NCI-H2029 treated with DMSO at 0.1 percent for 48 hours (cell line): Measurements from ENCODE around the gene CBFA2T2.
A peak's percentile ranks its signal among the peaks of the same experiment; 100 is the strongest.
"Not testable (repeated sequence)": the region's sequence is repeated elsewhere in the genome, so short reads cannot be mapped to it uniquely, and the experiment has no call there.

Source experiments
- DNase-seq: peaks from one replicate; lab custom pipeline; 2025; lab: John Stamatoyannopoulos, UW

CBFA2T2 gene

DNA sequence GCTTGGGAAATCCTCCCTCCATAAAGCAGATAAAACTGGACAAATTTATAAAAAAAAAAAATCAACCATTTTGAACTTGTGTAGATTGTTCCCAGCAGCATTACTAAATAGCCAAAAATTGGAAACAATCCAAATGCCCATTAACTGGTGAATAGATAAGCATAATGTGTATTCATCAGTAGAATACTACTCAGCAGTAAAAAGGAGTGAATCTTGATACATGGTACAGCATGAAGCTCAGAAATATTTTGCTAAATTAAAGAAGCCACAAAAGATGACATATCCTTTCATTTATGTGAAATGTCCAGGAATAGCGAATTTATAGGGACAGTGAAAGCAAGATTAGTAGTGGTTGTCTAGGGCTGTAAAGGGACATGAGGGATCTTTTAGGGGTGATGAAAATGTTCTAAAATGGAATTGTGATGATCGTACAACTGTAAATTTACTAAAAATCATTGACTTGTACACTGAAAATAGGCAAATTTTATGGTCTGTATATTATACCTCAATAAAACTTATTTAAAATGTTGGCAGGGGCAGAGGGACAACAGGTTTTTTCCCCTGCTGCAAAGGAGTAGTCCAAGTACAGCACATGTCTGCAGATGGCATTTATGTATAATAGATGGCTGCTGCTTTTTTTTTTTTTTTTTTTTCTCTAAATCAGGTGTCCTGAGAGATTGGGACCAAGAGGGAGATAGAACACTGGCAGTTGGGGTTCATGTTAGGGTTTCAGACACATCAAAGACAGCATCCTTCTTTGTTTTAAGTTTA is 59.5 kb downstream of the CBFA2T2 start:
- no peak for DNase-seq

DNA sequence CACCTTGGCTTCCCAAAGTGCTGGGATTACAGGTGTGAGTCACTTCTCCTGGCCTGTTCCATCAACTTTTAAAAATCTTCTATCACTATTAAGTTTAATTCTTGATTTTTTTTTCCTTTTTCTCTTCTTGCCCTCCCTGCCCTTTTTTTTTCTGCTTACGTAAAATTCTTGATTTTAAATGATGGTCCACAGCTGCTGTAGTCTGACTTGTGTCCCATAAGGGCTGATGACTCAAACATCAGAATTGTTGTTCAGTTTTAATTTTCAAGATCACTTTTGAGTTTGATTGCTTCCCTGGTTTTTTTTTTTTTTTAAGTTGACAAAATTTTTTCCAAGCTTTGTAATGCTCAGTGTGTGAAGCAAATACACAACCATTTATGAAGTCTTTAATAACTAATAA is 61.9 kb downstream of the CBFA2T2 start:
- no peak for DNase-seq

DNA sequence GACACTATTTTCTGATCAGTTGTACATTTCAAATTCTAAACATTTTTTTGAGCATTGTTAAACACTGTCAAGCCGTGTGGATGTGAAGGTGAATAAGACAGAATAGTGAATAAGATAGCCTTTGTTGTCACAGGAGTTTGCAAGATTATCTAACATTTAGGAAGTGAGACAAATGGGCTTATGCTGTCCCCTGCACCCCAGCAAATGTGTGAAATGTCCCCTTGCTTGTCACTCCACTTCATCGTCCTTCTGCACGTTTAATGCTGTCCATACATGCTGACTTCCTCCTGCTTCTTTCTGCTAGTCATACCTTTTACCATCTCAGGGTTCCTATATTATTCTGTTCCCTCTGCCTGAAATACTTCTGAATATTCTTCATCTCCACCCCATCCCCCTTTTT is 62.6 kb downstream of the CBFA2T2 start:
- DNase-seq, result no peak

GRCh38 chr20:33553516-33553915 is 63.6 kb downstream of the CBFA2T2 start:
- no peak for DNase-seq

GRCh38 chr20:33554914-33555420 is 65.1 kb downstream of the CBFA2T2 start:
- DNase-seq, result peak; percentile 96

DNA sequence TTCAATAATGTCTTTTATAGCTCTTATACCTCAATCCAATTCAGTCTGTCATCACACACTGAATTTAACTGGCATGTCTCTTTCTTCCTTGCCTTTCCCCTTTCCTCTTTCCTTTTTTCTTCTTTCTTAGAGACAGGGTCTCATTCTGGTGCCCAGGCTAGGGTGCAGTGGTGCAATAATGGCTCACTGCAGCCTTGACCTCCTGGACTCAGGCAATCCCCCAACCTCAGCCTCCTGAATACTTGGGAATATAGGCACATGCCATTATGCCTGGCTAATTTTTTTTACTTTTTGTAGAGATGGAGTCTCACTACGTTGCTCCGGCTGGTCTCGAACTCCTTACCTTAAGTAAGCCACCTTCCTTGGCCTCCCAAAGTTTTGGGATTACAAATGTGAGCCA is 65.9 kb downstream of the CBFA2T2 start:
- no peak for DNase-seq

DNA sequence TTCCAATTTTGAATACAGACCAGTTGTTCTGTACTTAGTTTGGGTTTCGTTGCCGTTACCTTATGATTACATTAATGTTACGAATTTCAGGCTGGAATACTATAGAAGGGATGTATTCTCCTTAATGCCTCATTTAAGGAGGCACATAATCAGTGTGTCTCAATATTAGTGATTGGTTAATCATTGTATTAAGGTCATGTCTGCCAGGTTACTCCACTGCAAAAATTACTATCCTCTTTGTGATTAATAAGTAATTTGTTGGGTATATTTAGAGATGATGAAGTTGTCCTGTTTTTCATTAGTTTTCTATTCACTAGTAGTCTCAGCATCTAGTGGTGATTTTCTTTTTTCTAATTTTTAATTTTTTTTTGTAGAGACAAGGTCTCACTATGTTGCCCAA is 66.3 kb downstream of the CBFA2T2 start:
- DNase-seq, result no peak

GRCh38 chr20:33558348-33559144 is 68.7 kb downstream of the CBFA2T2 start:
- DNase-seq, result no peak

- no peak for DNase-seq
These were observed 69.3 kb downstream of the CBFA2T2 start for GRCh38 chr20:33559212-33559611.

DNA sequence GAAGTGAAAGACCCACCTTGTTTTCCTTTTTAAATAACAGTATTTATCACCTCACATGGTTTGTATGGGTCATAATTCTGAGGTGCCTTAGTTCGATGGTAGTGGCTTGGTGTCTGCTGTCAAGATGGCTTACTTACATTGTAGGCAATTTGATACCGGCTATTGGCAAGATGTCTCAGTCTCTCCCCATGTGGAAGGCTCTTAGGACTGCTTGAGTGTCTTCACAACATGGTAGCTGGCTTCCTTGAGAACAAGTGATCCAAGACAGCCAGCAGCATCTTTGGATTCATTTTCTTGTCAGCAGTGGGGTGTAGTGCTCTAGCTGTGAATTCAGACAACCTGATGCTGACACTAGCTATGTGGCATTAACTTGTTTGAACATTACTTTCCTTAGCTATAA is 70.1 kb downstream of the CBFA2T2 start:
- DNase-seq, result no peak

DNA sequence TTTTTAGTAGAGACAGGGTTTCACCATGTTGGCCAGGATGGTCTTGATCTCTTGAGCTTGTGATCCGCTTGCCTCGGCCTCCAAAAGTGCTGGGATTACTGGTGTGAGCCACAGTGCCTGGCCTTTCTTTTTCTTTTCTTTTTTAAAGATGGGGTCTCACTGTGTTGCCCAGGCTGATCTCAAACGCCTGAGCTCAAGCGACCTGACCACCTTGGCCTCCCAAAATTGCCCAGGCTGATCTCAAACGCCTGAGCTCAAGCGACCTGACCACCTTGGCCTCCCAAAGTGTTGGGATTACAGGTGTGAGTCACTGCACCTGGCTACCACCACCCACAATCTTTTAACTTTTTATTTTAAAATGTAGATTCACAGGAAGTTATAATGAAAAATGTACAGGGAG is 71.2 kb downstream of the CBFA2T2 start:
- not testable (repeated sequence) for DNase-seq

GRCh38 chr20:33561692-33562601 is 72.1 kb downstream of the CBFA2T2 start:
- DNase-seq, result peak; percentile 96

DNA sequence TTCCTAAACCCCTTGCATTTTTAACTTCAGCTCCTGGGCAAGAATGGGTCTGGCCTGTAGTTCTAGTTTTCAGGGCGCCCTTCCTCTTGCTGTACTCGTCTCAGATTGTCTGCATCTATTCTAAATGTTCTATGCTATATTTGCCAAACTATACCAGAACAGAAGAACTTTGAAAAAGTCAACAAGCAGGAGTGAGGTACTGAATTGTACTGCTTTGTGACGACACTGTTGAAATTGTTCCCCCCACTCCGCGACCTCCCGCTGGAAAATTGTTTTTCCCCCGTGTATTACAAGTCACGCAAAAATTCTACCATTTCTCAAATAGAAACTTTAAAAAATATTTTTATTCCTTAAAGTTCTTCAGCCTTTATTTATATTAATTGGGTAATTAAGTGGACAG is 73.9 kb downstream of the CBFA2T2 start:
- no peak for DNase-seq

GRCh38 chr20:33566781-33567603 is 77.1 kb downstream of the CBFA2T2 start:
- DNase-seq, result peak; percentile 36

DNA sequence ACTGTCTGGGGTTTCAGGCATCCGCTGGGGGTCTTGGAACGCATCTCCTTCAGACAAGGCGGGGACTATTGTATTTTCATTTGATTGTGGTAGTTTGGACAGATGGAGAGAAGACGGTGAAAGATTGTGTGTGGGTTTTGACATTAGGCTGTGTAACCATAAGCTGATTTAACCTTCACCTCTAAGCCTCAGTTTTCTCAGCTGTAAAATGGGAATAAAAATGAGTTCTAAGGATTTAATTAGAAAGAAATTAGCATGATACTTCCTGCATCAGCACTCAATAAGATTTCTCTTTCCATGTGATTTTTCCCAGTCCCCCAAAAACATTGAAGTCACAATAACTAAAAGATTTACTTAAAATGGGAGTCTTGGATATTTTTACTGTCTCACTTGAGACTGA is 78.1 kb downstream of the CBFA2T2 start:
- DNase-seq, result no peak

- DNase-seq, result peak; percentile 92
These were observed 78.5 kb downstream of the CBFA2T2 start for GRCh38 chr20:33568378-33568777.

DNA sequence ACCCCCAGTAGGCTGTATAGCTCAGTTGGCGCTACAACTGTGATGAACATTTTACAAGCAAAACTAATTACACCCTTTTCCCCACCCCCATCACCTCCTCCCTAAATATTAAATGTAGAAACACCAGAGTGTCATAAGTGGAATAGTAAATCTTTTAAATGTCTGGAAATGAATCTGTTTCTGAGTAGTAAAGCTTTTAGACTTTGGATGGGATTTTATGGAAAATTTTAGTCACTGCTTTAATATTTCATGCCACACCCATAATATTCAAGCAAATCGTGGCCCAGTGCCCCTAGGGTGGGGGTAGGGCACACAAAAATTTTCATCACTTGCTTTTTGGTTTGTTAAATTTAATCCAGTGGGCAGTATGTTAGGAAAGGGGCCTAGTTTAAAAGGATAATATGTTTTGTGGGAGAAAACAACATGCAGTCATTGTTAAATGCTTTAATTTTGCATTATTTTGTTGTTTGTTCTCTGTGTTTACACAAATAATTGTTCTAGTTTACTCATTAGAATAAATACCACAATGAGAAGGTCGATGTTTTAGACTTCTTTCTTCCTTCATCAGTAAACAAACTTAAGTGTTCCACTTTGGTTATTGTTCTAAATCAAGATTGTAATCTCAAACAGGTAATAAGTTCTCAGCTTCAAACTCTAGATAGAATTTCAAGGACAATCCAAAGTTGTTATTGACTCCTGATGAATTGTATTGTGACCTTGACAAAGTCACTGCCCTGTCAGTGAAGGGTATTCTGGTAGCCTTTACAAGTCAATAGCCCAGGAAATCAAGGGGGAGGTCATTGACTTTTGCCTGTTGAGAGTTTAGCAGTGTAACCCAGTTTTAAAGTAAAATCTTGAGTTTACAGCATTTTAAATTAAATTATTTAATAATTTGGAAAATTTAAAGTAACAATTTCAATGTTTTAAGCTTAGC is 79.2 kb downstream of the CBFA2T2 start:
- DNase-seq, result no peak

GRCh38 chr20:33569802-33570391 is 80.0 kb downstream of the CBFA2T2 start:
- DNase-seq, result no peak

DNA sequence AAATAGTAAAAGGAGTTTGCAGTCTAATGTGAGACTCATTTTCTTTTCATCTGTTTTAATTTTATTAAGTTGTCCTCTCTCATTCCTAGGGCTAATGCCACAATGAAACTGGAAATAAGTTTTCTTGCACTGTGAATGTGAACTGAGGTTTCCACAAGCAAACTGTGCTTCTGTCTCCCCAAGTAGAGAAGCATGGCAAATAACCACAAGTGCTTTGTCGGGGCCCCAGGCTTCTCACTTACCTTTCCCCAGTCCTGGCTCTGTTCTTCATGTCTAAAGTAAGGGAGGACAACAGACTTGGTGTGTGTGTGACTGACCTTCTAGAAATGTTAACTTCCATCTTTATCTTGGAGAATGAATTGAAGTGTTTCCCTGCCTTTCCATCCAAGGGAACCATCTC is 80.8 kb downstream of the CBFA2T2 start:
- DNase-seq, result no peak

GRCh38 chr20:33573268-33573667 is 83.4 kb downstream of the CBFA2T2 start:
- not testable (repeated sequence) for DNase-seq
